HEK293T (cell line): ENCODE data around the gene RAC2.

Source experiments
- BHLHE40 ChIP-seq: fragments of 450-650 bp; IDR thresholded peaks from 2 replicates; pipeline ENCODE4 v1.6.1; 2016; ENCODE audit warnings: mild to moderate bottlenecking, moderate library complexity, borderline replicate concordance
- FOXM1 ChIP-seq: fragments of 450-650 bp; IDR thresholded peaks from 2 replicates; pipeline ENCODE4 v1.6.1; 2017; ENCODE audit warnings: mild to moderate bottlenecking, borderline replicate concordance
- TARDBP ChIP-seq: fragments of 450-650 bp; IDR thresholded peaks from 2 replicates; pipeline ENCODE4 v1.6.1; 2016

DNA sequence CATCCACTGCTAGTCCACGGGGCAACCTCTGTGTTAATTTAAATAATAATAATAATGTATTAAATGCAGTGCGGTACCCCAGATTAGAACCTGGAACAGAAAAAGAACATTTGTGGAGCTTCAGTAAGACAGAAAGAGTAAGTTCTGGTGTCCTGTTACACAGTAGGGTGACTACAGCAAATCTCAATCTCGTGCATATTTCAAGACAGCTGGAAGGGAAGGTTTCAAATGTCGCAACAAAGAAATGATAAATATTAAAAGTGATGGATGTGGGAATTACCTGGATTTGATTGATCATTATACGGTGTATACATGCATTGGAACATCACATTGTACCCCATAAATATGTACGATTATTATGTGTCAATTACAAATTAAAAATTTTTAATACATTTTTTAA lies 1.7 kb upstream of the RAC2 start:
- no peak for TF ChIP-seq BHLHE40
- TF ChIP-seq TARDBP: no peak
- TF ChIP-seq FOXM1: no peak
